Suprapubic skin (tissue), 4 donors: ENCODE data around the gene SMIM29. TPM values are rescaled to one million over a fixed set of nuclear protein-coding genes. Genes with fewer than 3 reads are reported as not detected.
A peak's percentile ranks its signal among the peaks of the same experiment; 100 is the strongest.

ENCODE experiments used
- DNase-seq, 2 donors: peaks; one replicate each; pipeline ENCODE4 v3.0.0-alpha.2; 2019; ENCODE audit warnings: low spot score in 2 of 2
- H3K27ac ChIP-seq: fragments of 200-600 bp; sonication (generic); one replicate; pipeline ENCODE4 v1.5.1; 2019
- H3K27me3 ChIP-seq: fragments of 200-600 bp; sonication (generic); one replicate; pipeline ENCODE4 v1.5.1; 2019
- H3K36me3 ChIP-seq: fragments of 200-600 bp; sonication (generic); one replicate; pipeline ENCODE4 v1.5.1; 2019
- H3K4me1 ChIP-seq: fragments of 200-600 bp; sonication (generic); one replicate; pipeline ENCODE4 v1.5.1; 2019
- H3K4me3 ChIP-seq: fragments of 200-600 bp; sonication (generic); one replicate; pipeline ENCODE4 v1.5.1; 2019; ENCODE audit warnings: mild to moderate bottlenecking
- H3K9me3 ChIP-seq: fragments of 200-600 bp; sonication (generic); one replicate; pipeline ENCODE4 v1.5.1; 2019
- CTCF ChIP-seq, 2 donors: fragments of 200-600 bp in 1 of 2; fragments of 450-650 bp in 1 of 2; sonication (generic) in 1 of 2; IDR thresholded peaks; one replicate each; pipeline ENCODE4 v1.5.1; 2016 to 2019; ENCODE audit warnings: antibody characterized with exemption in 2 of 2, mild to moderate bottlenecking in 1 of 2, moderate library complexity in 1 of 2
- EP300 ChIP-seq: sonication (generic); formaldehyde crosslinking; IDR thresholded peaks from one replicate; pipeline ENCODE4 v1.6.1; 2017; ENCODE audit warnings: antibody characterized with exemption
- POLR2A ChIP-seq, 2 donors: fragments of 450-650 bp; IDR thresholded peaks; one replicate each; pipeline ENCODE4 v1.6.1; 2017; ENCODE audit warnings: antibody characterized with exemption in 2 of 2, mild to moderate bottlenecking in 2 of 2, moderate library complexity in 2 of 2
- POLR2AphosphoS5 ChIP-seq, 3 donors: sonication (generic); formaldehyde crosslinking; IDR thresholded peaks; one replicate each; pipeline ENCODE4 v1.6.1; 2017; ENCODE audit warnings: antibody characterized with exemption in 3 of 3
- WGBS: methylation state at CpG from one replicate; pipeline ENCODE4 v1.1.5; 2018; 5-methylcytosine and 5-hydroxymethylcytosine counted together
- total RNA-seq, 4 donors: library from RNA; depleted of rRNA; stranded (reverse); fragments of >200 nt; gene quantifications; one replicate each; pipeline ENCODE4 v1.1.0, GENCODE V29; 2016

Gene SMIM29
- total RNA-seq, 4 donors from 2014 or later, result 45.2 to 58.8 (median 51.2) TPM

GRCh38 chr6:34243131-34243771 is 5.6 kb downstream of the SMIM29 start:
- Histone ChIP-seq H3K27ac (no peak overlapping the region), H3K27me3 (no peaks in the 10 kb centered on the region), H3K36me3 (peaks cover 37% of the 10 kb centered on the region), H3K9me3 (no peaks in the 10 kb centered on the region), H3K4me1 (peaks cover 56% of the 10 kb centered on the region), H3K4me3 (no peak overlapping the region)
- DNase-seq, result peak in 1 of 2 donors; percentile 47
- no peak for TF ChIP-seq POLR2A (IDR thresholded peaks at IDR 0.05)
- TF ChIP-seq CTCF (IDR thresholded peaks at IDR 0.05), result no peak
- no peak for TF ChIP-seq EP300
- no peak for TF ChIP-seq POLR2AphosphoS5 (IDR thresholded peaks at IDR 0.05)
- 54% methylated on average over 5 of the region's 5 CpGs for WGBS

- H3K9me3 ChIP-seq, result no peaks in the 10 kb centered on the region
- TF ChIP-seq CTCF (IDR thresholded peaks at IDR 0.05) (no peak), EP300 (no peak), POLR2AphosphoS5 (IDR thresholded peaks at IDR 0.05) (no peak), POLR2A (IDR thresholded peaks at IDR 0.05) (no peak)
- no peak overlapping the region for H3K4me3 ChIP-seq
- 64% methylated on average over 7 of the region's 7 CpGs for WGBS
- peaks cover 55% of the 10 kb centered on the region for H3K4me1 ChIP-seq
- peak in 1 of 2 donors; percentile 48 for DNase-seq
- H3K27me3 ChIP-seq, result no peaks in the 10 kb centered on the region
- H3K36me3 ChIP-seq, result peaks cover 37% of the 10 kb centered on the region
- H3K27ac ChIP-seq, result no peak overlapping the region
These were observed 6.3 kb downstream of the SMIM29 start for GRCh38 chr6:34242252-34243130.

GRCh38 chr6:34241351-34242215 is 7.2 kb downstream of the SMIM29 start:
- Histone ChIP-seq H3K9me3 (no peaks in the 10 kb centered on the region), H3K4me1 (peaks cover 46% of the 10 kb centered on the region), H3K36me3 (peaks cover 33% of the 10 kb centered on the region), H3K27me3 (no peaks in the 10 kb centered on the region), H3K27ac (no peak overlapping the region), H3K4me3 (no peak overlapping the region)
- WGBS, result 86% methylated on average over 10 of the region's 13 CpGs
- peak in 1 of 2 donors; percentile 53 for DNase-seq
- TF ChIP-seq EP300 (no peak), POLR2AphosphoS5 (IDR thresholded peaks at IDR 0.05) (no peak), CTCF (IDR thresholded peaks at IDR 0.05) (no peak), POLR2A (IDR thresholded peaks at IDR 0.05) (no peak)

GRCh38 chr6:34240329-34241248 is 8.2 kb downstream of the SMIM29 start:
- Histone ChIP-seq H3K9me3 (no peaks in the 10 kb centered on the region), H3K4me3 (no peak overlapping the region), H3K27me3 (no peaks in the 10 kb centered on the region), H3K4me1 (peaks cover 49% of the 10 kb centered on the region), H3K27ac (no peak overlapping the region), H3K36me3 (peaks cover 31% of the 10 kb centered on the region)
- 87% methylated on average over 20 of the region's 22 CpGs for WGBS
- no peak for TF ChIP-seq EP300
- no peak for TF ChIP-seq POLR2AphosphoS5 (IDR thresholded peaks at IDR 0.05)
- no peak for TF ChIP-seq CTCF (IDR thresholded peaks at IDR 0.05)
- no peak for TF ChIP-seq POLR2A (IDR thresholded peaks at IDR 0.05)
- DNase-seq, result peak in 1 of 2 donors; percentile 56
